Gastrocnemius medialis (tissue), 4 donors: ENCODE results near the gene AMFR. TPM values are rescaled to one million over a fixed set of nuclear protein-coding genes. Genes with fewer than 3 reads are reported as not detected.

Source experiments
- ATAC-seq, 2 donors: fragments of 150-250 bp; one replicate each; pipeline ENCODE4 v1.9.1; 2016
- DNase-seq, 2 donors: peaks; one replicate each; pipeline ENCODE4 v3.0.0-alpha.2; 2019
- H3K27ac ChIP-seq, 4 donors: fragments of 200-600 bp; sonication (generic); 1 replicate in 1 of 4; 2 replicates in 3 of 4; pipeline ENCODE4 v1.5.1; 2016 to 2018; ENCODE audit warnings: mild to moderate bottlenecking in 2 of 4, moderate library complexity in 1 of 4
- H3K27me3 ChIP-seq, 3 donors: fragments of 200-600 bp; sonication (generic) in 2 of 3; 1 replicate in 1 of 3; 2 replicates in 2 of 3; pipeline versions ENCODE4 v1.5.1 to v1.6.0; 2016 to 2019; ENCODE audit warnings: mild to moderate bottlenecking in 1 of 3, moderate library complexity in 1 of 3
- H3K36me3 ChIP-seq, 2 donors: fragments of 200-600 bp; sonication (generic) in 1 of 2; one replicate each; pipeline ENCODE4 v1.5.1; 2017 to 2018
- H3K4me1 ChIP-seq, 2 donors: fragments of 200-600 bp; sonication (generic) in 1 of 2; one replicate each; pipeline ENCODE4 v1.5.1; 2016 to 2017; ENCODE audit warnings: mild to moderate bottlenecking in 2 of 2
- H3K4me3 ChIP-seq, 4 donors: fragments of 200-600 bp; sonication (generic) in 3 of 4; 1 replicate in 1 of 4; 2 replicates in 3 of 4; pipeline ENCODE4 v1.5.1; 2016 to 2019; ENCODE audit warnings: mild to moderate bottlenecking in 2 of 4
- H3K9me3 ChIP-seq, 3 donors: fragments of 200-600 bp; sonication (generic) in 2 of 3; 1 replicate in 1 of 3; 2 replicates in 2 of 3; pipeline ENCODE4 v1.5.1; 2016 to 2019
- CTCF ChIP-seq, 5 experiments: fragments of 450-650 bp in 3 of 5; fragments of 200-600 bp in 2 of 5; sonication (generic) in 2 of 5; IDR thresholded peaks in 4 of 5; conservative IDR thresholded peaks in 1 of 5; 1 replicate in 4 of 5; 2 replicates in 1 of 5; pipeline ENCODE4 v1.5.1; 2016 to 2019; ENCODE audit warnings: antibody characterized with exemption in 5 of 5, mild to moderate bottlenecking in 3 of 5, moderate library complexity in 3 of 5
- POLR2A ChIP-seq, 2 donors: fragments of 450-650 bp; IDR thresholded peaks; one replicate each; pipeline ENCODE4 v1.6.1; 2017; ENCODE audit warnings: antibody characterized with exemption in 2 of 2, mild to moderate bottlenecking in 2 of 2, moderate library complexity in 2 of 2
- in situ Hi-C, 4 donors: fragments of 200-750 bp; cut with MboI; loops; one replicate each; pipeline versions ENCODE4 v1.15.0 to v1.8.0; 2017; ENCODE audit warnings: low sequenced_read_pairs in 4 of 4
- intact Hi-C: fragments of 100-400 bp; cut with DNase I; formaldehyde crosslinking; loops from one replicate; pipeline ENCODE4 v1.15.1; 2023; ENCODE audit warnings: low total_unique reads
- total RNA-seq, 4 donors: library from RNA; depleted of rRNA; stranded (reverse); fragments of >200 nt; gene quantifications; one replicate each; pipeline versions ENCODE4 v1.1.0 to v1.2.3, GENCODE V29; 2016

The AMFR gene
- total RNA-seq, result 100 to 1,000 TPM; 349 to 951 (median 571) TPM

- DNase-seq, result peak; percentile 31 to 84
- no peaks in the 10 kb centered on the region for H3K27me3 ChIP-seq
- in situ Hi-C loops, result no loop called here
- H3K27ac ChIP-seq, result peak within 1 kb of the TSS; percentile 87 to 96 (median 96)
- H3K9me3 ChIP-seq, result no peaks in the 10 kb centered on the region
- H3K4me1 ChIP-seq, result peaks cover 36 to 37% of the 10 kb centered on the region in 2 donors
- TF ChIP-seq CTCF (IDR thresholded peaks at IDR 0.05 in 4 of 5, conservative IDR thresholded peaks at IDR 0.05 in 1 of 5) (peak in 4 of 5 experiments; percentile 78 to 86 (median 82)), POLR2A (IDR thresholded peaks at IDR 0.05) (peak; percentile 55 to 75)
- peak within 1 kb of the TSS; percentile 74 to 96 (median 92) for H3K4me3 ChIP-seq
- intact Hi-C loops, result loop anchor here (1.0 kb wide), 1 partner anchor 26 kb away; the partner anchor contains the start of genes NUDT21 and OGFOD1
- ATAC-seq, result peak; percentile 88 to 90
- no peaks in the 10 kb centered on the region for H3K36me3 ChIP-seq
These were observed at the start of gene AMFR for GRCh38 chr16:56425439-56425832. Gene AMFR (minus strand): TSS chr16:56425545. CDS start chr16:56425327, 218 bp downstream.

GRCh38 chr16:56470666-56471065 is 45.3 kb upstream of the AMFR start:
- no peaks in the 10 kb centered on the region for H3K4me1 ChIP-seq
- in situ Hi-C loops (no loop called here), intact Hi-C loops (no loop called here)
- H3K27me3 ChIP-seq, result no peaks in the 10 kb centered on the region
- H3K9me3 ChIP-seq, result no peaks in the 10 kb centered on the region
- no peak overlapping the region for H3K27ac ChIP-seq
- ATAC-seq (no peak), DNase-seq (no peak)
- H3K4me3 ChIP-seq, result no peak overlapping the region
- no peak for TF ChIP-seq POLR2A (IDR thresholded peaks at IDR 0.05)
- no peak for TF ChIP-seq CTCF (IDR thresholded peaks at IDR 0.05 in 4 of 5, conservative IDR thresholded peaks at IDR 0.05 in 1 of 5)
- peaks cover 4 to 96% of the 10 kb centered on the region in 2 donors for H3K36me3 ChIP-seq

GRCh38 chr16:56470232-56470631 is 44.9 kb upstream of the AMFR start:
- Histone ChIP-seq H3K27ac (no peak overlapping the region), H3K4me3 (no peak overlapping the region), H3K9me3 (no peaks in the 10 kb centered on the region), H3K4me1 (no peaks in the 10 kb centered on the region), H3K36me3 (peaks cover 4 to 96% of the 10 kb centered on the region in 2 donors), H3K27me3 (no peaks in the 10 kb centered on the region)
- intact Hi-C loops, result no loop called here
- DNase-seq (no peak), ATAC-seq (no peak)
- in situ Hi-C loops, result no loop called here
- no peak for TF ChIP-seq POLR2A (IDR thresholded peaks at IDR 0.05)
- no peak for TF ChIP-seq CTCF (IDR thresholded peaks at IDR 0.05 in 4 of 5, conservative IDR thresholded peaks at IDR 0.05 in 1 of 5)

GRCh38 chr16:56469748-56470147 is 44.4 kb upstream of the AMFR start:
- intact Hi-C loops (no loop called here), in situ Hi-C loops (no loop called here)
- TF ChIP-seq CTCF (IDR thresholded peaks at IDR 0.05 in 4 of 5, conservative IDR thresholded peaks at IDR 0.05 in 1 of 5) (no peak), POLR2A (IDR thresholded peaks at IDR 0.05) (no peak)
- no peak for DNase-seq
- no peaks in the 10 kb centered on the region for H3K4me1 ChIP-seq
- H3K27me3 ChIP-seq, result no peaks in the 10 kb centered on the region
- H3K27ac ChIP-seq, result no peak overlapping the region
- no peak overlapping the region for H3K4me3 ChIP-seq
- peaks cover 4 to 96% of the 10 kb centered on the region in 2 donors for H3K36me3 ChIP-seq
- no peaks in the 10 kb centered on the region for H3K9me3 ChIP-seq
- no peak for ATAC-seq

- intact Hi-C loops, result no loop called here
- Histone ChIP-seq H3K4me3 (no peak overlapping the region), H3K36me3 (peaks cover 4 to 99% of the 10 kb centered on the region in 2 donors), H3K9me3 (no peaks in the 10 kb centered on the region), H3K27ac (no peak overlapping the region), H3K4me1 (no peaks in the 10 kb centered on the region), H3K27me3 (no peaks in the 10 kb centered on the region)
- ATAC-seq, result no peak
- in situ Hi-C loops, result no loop called here
- no peak for DNase-seq
- TF ChIP-seq CTCF (IDR thresholded peaks at IDR 0.05 in 4 of 5, conservative IDR thresholded peaks at IDR 0.05 in 1 of 5) (no peak), POLR2A (IDR thresholded peaks at IDR 0.05) (no peak)
These were observed 43.5 kb upstream of the AMFR start for GRCh38 chr16:56468800-56469199.
